Activated T-cell treated with anti-CD3 and anti-CD28 coated beads for 4 hours (primary cell): ENCODE data around the gene IFT122.

Experiments used
- DNase-seq: peaks from one replicate; pipeline ENCODE4 v3.0.0-alpha.2; 2020

Gene IFT122

GRCh38 chr3:129415378-129415777 is 24.6 kb upstream of the IFT122 start:
- no peak for DNase-seq

- no peak for DNase-seq
These were observed 24.2 kb upstream of the IFT122 start for GRCh38 chr3:129415830-129416229.

GRCh38 chr3:129416415-129416814 is 23.6 kb upstream of the IFT122 start:
- no peak for DNase-seq

- DNase-seq: no peak
These were observed 22.7 kb upstream of the IFT122 start for GRCh38 chr3:129417326-129417725.

GRCh38 chr3:129418041-129418973 is 21.7 kb upstream of the IFT122 start:
- DNase-seq: no peak

- no peak for DNase-seq
These were observed 20.5 kb upstream of the IFT122 start for GRCh38 chr3:129419476-129419875.

GRCh38 chr3:129421236-129421883 is 18.7 kb upstream of the IFT122 start:
- no peak for DNase-seq

GRCh38 chr3:129421988-129422745 is 17.9 kb upstream of the IFT122 start:
- no peak for DNase-seq

- DNase-seq: no peak
These were observed 17.1 kb upstream of the IFT122 start for GRCh38 chr3:129422897-129423296.

GRCh38 chr3:129424185-129424841 is 15.7 kb upstream of the IFT122 start:
- DNase-seq: no peak

- no peak for DNase-seq
These were observed 14.8 kb upstream of the IFT122 start for GRCh38 chr3:129425213-129425612.

GRCh38 chr3:129425619-129426018 is 14.4 kb upstream of the IFT122 start:
- no peak for DNase-seq

GRCh38 chr3:129428007-129428375 is 12.0 kb upstream of the IFT122 start:
- no peak for DNase-seq

GRCh38 chr3:129428376-129429079 is 11.5 kb upstream of the IFT122 start, which contains the start of gene EFCAB12:
EFCAB12 (minus strand) TSS chr3:129428636; CDS start chr3:129428488, 148 bp downstream.
- DNase-seq: peak; percentile 81

GRCh38 chr3:129429080-129429451 is 11.0 kb upstream of the IFT122 start:
- no peak for DNase-seq

GRCh38 chr3:129429602-129430001 is 10.4 kb upstream of the IFT122 start:
- DNase-seq: no peak

- DNase-seq: no peak
These were observed 8.0 kb upstream of the IFT122 start for GRCh38 chr3:129432036-129432435.

- DNase-seq: no peak
These were observed 7.4 kb upstream of the IFT122 start for GRCh38 chr3:129432671-129433070.

GRCh38 chr3:129433565-129433964 is 6.5 kb upstream of the IFT122 start:
- DNase-seq: no peak

GRCh38 chr3:129434140-129434539 is 5.9 kb upstream of the IFT122 start:
- no peak for DNase-seq

- no peak for DNase-seq
These were observed 4.7 kb upstream of the IFT122 start for GRCh38 chr3:129435367-129435766.

- peak; percentile 24 for DNase-seq
These were observed 703 bp upstream of the IFT122 start for GRCh38 chr3:129439226-129439816.
